HL-60 (cell line): ENCODE measurements around the gene TBC1D22A.

Source experiments
- POLR2AphosphoS5 ChIP-seq: IDR thresholded peaks from 2 replicates; pipeline ENCODE4 v1.6.1; 2012; ENCODE audit warnings: low read depth
- TF ChIP-seq, protein P1 (sequence below): IDR thresholded peaks from one replicate; pipeline ENCODE4 v1.5.1; 2011; ENCODE audit warnings: low read length, control low read depth, inconsistent platforms; ENCODE audit not compliant: insufficient read depth
- TF ChIP-seq, protein P2 (sequence below): IDR thresholded peaks from 2 replicates; pipeline ENCODE4 v1.6.1; 2012; ENCODE audit warnings: low read depth; ENCODE audit not compliant: insufficient replicate concordance

GRCh38 chr22:47090591-47091245, 328.3 kb downstream of the TBC1D22A start:
- TF ChIP-seq, protein P1, sequence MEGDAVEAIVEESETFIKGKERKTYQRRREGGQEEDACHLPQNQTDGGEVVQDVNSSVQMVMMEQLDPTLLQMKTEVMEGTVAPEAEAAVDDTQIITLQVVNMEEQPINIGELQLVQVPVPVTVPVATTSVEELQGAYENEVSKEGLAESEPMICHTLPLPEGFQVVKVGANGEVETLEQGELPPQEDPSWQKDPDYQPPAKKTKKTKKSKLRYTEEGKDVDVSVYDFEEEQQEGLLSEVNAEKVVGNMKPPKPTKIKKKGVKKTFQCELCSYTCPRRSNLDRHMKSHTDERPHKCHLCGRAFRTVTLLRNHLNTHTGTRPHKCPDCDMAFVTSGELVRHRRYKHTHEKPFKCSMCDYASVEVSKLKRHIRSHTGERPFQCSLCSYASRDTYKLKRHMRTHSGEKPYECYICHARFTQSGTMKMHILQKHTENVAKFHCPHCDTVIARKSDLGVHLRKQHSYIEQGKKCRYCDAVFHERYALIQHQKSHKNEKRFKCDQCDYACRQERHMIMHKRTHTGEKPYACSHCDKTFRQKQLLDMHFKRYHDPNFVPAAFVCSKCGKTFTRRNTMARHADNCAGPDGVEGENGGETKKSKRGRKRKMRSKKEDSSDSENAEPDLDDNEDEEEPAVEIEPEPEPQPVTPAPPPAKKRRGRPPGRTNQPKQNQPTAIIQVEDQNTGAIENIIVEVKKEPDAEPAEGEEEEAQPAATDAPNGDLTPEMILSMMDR = no peak
- no peak for TF ChIP-seq POLR2AphosphoS5
- TF ChIP-seq, protein P2, sequence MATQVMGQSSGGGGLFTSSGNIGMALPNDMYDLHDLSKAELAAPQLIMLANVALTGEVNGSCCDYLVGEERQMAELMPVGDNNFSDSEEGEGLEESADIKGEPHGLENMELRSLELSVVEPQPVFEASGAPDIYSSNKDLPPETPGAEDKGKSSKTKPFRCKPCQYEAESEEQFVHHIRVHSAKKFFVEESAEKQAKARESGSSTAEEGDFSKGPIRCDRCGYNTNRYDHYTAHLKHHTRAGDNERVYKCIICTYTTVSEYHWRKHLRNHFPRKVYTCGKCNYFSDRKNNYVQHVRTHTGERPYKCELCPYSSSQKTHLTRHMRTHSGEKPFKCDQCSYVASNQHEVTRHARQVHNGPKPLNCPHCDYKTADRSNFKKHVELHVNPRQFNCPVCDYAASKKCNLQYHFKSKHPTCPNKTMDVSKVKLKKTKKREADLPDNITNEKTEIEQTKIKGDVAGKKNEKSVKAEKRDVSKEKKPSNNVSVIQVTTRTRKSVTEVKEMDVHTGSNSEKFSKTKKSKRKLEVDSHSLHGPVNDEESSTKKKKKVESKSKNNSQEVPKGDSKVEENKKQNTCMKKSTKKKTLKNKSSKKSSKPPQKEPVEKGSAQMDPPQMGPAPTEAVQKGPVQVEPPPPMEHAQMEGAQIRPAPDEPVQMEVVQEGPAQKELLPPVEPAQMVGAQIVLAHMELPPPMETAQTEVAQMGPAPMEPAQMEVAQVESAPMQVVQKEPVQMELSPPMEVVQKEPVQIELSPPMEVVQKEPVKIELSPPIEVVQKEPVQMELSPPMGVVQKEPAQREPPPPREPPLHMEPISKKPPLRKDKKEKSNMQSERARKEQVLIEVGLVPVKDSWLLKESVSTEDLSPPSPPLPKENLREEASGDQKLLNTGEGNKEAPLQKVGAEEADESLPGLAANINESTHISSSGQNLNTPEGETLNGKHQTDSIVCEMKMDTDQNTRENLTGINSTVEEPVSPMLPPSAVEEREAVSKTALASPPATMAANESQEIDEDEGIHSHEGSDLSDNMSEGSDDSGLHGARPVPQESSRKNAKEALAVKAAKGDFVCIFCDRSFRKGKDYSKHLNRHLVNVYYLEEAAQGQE = no peak
